ENCODE measurements around the gene PPP2R3C.

DNA sequence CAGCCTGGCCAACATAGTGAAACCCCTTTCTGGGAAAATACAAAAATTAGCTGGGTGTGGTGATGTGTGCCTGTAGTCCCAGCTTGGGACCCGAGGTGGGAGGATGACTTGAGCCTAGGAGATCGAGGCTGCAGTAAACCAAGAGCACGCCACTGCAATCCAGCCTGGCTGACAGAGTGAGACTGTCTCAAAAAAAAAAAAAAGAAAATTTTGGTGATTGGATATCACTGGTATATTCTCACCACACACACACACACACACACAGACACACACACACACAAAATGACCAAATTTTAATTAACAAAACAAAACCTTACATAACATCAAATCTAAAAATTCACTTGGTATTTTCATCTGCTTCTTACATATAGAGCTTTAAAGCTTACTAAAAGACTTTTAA lies 79.2 kb downstream of the PPP2R3C start:
- TF ChIP-seq, protein P1, sequence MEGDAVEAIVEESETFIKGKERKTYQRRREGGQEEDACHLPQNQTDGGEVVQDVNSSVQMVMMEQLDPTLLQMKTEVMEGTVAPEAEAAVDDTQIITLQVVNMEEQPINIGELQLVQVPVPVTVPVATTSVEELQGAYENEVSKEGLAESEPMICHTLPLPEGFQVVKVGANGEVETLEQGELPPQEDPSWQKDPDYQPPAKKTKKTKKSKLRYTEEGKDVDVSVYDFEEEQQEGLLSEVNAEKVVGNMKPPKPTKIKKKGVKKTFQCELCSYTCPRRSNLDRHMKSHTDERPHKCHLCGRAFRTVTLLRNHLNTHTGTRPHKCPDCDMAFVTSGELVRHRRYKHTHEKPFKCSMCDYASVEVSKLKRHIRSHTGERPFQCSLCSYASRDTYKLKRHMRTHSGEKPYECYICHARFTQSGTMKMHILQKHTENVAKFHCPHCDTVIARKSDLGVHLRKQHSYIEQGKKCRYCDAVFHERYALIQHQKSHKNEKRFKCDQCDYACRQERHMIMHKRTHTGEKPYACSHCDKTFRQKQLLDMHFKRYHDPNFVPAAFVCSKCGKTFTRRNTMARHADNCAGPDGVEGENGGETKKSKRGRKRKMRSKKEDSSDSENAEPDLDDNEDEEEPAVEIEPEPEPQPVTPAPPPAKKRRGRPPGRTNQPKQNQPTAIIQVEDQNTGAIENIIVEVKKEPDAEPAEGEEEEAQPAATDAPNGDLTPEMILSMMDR (IDR thresholded peaks at IDR 0.05), result no peak
- no peak for TF ChIP-seq POLR2A (IDR thresholded peaks at IDR 0.05)
